Stimulated activated CD4-positive, alpha-beta T cell treated with anti-CD3 and anti-CD28 coated beads, Interleukin-4, amount 100 ng/mL, for 1 hour (primary cell): ENCODE results near the gene PPP1R16B.

Experiments
- DNase-seq: peaks from one replicate; pipeline ENCODE4 v3.0.0-alpha.2; 2020

PPP1R16B gene

DNA sequence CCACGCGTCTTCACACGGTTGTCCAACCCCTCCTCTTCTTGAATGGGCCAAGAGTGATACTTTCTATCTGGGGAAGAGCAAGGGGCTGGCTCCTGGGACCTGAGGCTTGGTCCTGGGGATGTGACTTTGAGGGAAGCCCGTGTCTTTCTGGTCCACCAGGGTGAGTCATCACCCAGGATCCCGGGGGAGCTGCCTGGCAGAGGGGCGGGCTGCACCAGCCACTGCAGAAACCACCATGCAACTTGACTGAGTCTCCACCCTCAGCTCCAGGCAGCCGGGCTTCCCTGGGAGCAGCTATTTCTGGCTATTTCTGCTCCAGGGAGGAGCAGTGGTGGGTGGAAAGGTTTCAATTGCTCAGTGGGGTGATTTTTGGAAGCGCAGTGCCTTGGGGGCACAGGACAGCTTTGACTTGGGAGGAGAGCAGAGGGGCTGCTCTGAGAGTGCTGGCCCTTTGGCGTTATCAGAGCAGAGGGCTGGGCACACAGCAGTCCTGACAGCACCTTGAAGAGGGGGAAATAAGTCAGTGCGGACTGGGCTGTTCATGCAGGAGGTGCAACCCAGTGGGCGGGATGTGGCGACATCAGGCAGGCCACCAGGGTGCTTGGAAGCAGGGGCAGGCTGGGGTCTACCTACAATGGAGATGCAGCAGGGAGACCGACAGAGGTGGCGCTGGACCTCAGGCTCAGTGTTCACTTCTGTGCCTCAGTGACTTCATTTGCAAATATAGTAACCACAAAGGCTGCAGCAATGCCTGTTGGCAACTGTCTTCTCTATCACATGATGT is 75.6 kb downstream of the PPP1R16B start:
- no peak for DNase-seq

DNA sequence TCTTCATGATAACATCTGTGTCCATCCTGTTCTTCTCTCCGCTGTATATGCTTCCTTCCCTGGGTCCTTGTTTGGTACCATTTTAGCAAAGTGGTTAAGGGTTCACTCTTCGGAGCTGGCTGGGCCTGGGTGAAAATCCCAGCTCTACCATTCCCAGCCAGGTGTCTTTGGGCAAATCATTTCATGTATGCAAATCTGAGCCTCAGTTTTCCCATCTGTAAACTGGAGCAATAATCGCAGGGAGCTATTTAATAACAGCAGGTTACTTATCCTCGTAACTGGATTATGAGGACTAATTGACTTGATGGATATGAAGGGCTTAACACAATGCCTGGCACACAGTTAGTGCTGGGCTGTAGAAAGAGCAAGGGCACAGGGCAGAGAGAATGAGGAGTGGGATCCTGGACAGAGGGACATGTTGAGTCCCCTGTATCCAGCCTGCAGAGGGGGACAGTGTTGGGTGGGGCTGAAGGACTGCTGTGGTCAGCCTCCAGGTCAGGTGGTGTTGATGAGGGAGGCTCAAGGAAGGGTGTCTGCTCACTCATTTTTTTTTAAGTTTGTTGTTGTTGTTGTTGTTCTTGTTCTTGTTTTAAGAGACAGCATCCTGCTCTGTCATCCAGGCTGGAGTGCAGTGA is 76.4 kb downstream of the PPP1R16B start:
- DNase-seq, result no peak

DNA sequence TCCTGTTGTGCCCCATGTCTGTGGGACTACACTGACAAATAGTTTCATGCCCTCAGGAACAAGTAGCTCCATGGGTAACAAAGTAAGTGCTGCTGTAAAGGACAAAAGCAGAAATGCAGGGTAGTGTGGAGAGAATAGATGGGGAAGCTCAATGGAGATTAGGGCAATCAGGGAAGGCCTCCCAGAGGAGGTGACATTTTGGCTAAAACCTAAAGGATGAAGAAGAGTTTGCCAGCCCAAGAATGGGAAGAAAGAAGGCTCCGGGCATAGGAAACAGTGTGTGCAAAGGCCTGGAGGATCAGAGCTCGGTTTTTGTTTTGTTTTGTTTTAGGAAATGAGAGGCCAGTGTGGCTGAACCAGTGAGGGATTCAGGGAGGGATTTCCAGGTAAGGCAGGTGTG is 77.1 kb downstream of the PPP1R16B start:
- DNase-seq, result no peak

DNA sequence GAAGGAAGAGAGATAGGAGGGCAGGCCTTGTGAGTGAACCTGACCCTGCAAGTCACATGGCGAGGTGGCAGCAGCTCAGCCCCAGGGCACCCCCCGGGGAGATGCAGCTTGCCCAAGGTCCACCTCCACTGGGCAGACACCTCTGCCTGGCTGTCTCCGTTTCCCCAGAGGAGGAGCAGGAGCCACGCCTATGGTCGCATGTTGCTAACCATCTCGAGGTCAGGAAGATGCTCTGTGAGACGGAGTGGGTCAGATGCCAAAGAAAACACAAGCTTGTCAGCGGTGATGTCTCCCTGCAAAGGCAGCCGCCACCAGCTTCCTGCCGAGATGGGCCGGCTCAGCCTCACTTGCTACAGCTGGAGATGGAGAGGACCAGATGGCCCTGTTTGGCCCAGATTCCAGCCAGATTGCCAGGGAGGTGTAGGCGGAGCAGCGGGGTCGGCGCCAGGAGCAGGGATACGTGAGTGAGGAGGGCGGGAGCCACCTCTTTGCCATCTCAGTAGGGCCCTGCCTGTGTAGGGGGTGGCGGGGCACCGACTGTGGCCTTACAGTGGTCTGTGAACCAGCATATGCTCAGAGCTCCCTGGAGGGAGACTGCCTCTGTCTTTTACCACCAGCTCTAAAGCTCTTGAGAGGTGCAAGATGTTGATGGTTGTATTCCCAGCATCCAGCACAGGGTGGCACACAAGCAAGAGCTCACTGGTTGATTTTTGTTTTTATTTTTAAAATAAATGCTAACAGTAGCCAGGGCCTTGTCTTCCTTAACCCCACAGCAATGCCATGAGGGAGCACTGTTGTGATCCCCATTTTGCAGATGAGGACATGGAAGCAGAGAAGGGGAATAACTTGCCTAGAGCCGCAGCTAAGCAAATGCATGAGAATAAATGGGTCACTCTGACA is 77.8 kb downstream of the PPP1R16B start:
- DNase-seq, result no peak

DNA sequence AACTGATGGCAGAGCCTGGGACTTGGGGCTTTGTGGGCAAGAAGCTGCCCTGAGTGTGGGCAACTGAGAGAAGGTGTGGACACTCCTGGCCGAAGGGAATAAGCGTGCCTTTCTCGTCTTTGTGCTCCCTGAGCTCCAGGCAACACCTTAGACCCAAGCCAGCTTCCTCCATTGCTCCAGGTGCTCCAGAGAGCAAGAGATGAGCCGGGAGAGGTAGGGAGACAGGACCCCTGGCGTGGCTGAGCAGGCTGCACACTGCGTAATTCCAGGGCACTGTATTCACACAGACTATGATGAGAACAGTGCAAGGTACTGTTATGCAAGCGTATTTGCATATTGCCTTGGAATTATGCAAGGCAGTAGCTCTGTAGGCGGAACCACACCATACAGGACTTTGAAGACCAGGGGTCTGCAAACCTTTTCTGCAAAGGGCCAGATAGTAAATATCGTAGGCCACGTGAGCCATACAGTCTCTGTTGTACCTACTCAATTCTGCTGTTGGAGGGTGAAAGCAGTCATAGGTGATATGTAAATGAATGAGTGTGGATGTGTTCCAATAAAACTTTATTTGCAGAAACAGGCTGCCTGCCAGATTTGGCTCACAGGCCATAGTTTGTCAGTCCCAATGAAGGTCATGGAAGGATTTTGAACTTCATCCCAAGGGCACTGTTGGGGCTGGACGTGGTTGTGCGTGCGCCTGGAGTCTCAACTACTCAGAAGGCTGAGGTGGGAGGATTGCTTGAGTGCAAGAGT is 78.7 kb downstream of the PPP1R16B start:
- DNase-seq, result no peak

DNA sequence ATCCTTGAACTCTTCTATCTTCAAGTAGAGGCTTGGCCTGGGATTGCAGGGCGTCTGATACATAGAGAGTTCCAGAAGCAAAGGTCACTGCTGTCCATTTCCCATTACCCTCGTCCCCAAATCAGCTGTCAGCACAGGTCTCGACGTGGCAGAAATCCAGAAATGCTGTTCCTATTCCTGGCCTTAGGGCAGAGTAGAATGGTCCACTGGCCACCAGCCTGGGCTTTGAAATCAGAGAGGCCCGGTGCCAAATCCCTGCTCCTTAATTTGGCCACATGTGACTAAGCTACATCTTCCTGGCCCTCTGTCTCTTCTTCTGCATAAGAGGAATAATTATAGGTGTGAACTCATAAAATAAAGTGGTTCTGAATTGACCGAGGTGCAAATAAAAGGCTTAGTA is 79.9 kb downstream of the PPP1R16B start:
- DNase-seq, result no peak

DNA sequence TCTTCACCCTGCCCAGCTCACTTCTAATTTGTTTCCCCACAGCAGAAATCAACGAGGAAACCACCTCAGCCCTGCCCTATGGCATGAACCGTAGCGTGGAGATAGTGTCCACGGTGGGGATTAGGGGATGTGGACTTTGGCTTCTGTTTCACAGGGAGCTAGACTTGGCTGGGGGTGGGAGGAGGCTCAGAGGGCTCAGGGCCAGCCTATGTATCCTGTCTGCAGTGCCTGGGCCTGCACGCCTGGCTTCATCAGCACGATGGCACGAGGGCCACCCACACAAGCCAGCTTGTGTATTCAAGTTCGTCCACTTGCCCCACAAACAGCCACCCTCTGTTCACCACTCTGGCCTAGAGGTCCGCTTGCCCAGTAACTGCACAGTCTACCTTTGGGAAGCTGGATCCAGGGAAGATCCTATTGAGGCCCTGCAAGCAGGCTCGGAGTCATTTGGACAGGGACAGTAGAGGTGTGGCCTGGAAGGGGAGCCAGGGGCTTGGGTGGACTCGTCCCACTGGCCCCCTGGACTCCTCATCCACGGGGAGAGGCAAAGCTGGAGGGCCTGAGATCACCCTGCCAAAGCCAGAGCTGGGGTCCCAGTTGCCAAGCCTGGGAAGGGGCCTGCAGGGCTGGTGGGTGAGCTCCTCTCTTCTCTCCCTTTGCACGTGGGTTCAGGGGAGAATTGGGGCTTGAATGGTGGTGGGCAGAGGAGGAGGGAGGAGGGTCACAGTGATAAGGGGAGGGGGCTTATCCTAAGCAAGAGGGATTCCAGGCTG is 82.7 kb downstream of the PPP1R16B start:
- no peak for DNase-seq

DNA sequence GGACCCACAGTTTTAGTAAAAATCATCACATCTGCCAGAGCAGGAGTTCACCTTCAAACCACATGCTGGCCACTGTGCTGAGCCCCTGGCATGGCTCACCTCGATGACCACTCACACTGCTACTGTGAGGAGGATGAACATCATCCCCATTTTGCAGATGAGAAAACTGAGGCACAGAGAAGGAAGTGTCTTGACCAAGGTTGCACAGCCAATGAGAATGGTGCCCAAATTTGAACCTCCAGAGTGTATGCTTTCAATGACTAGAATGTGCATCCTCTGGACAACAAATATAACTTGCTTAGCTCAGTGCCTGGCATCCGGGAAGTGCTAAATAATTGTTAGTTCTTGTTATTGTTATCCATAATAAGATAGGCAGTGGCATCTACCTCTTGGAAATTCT is 83.6 kb downstream of the PPP1R16B start:
- DNase-seq, result no peak

DNA sequence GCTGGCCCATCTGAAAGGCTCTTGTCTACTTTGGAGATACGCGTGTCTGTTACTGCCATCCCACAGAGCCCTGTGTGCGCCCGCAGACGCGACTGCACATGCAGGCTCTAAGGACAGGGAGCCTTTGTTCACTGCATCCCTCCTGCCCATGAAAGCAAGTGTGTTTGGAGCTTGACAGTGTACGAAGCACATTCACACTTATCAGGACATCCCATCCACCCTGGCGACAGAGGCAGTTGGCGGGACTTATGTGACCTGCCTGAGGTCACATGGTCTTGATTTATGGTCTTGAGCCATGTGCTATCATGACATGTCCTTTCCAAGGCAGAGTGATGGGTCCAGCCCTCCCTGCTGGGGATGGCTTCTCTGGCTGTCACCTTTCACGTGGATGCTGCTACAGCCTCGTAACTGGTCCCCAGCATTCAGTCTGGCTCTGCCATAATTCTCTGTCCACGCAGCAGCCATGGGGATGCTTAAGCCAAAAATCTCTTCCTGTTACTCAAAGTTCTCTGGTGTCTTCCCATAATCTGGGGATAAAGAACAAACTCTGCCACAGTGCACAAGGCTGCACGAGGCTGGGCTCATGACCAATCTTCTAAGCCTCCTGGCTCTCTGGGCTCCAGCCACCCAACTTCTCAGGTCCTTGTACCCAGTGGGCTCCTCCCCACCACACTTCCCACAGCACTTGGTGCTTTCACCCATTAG is 84.4 kb downstream of the PPP1R16B start:
- DNase-seq, result no peak

DNA sequence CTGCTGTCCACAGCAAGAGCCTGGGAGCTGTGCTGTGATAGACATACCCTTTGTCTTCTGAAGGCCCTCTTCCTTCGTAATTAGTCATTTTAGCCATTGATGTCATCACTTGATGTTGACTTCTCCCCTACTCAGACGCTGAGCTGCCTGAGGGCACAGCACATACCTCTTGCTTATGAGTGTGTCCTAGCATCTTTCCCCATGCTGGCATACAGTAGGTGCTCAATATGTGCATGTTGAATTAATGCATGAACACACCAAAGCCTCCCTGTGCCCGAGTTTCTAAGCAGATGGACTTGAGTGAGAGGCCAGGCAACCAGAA is 85.0 kb downstream of the PPP1R16B start:
- DNase-seq, result no peak

DNA sequence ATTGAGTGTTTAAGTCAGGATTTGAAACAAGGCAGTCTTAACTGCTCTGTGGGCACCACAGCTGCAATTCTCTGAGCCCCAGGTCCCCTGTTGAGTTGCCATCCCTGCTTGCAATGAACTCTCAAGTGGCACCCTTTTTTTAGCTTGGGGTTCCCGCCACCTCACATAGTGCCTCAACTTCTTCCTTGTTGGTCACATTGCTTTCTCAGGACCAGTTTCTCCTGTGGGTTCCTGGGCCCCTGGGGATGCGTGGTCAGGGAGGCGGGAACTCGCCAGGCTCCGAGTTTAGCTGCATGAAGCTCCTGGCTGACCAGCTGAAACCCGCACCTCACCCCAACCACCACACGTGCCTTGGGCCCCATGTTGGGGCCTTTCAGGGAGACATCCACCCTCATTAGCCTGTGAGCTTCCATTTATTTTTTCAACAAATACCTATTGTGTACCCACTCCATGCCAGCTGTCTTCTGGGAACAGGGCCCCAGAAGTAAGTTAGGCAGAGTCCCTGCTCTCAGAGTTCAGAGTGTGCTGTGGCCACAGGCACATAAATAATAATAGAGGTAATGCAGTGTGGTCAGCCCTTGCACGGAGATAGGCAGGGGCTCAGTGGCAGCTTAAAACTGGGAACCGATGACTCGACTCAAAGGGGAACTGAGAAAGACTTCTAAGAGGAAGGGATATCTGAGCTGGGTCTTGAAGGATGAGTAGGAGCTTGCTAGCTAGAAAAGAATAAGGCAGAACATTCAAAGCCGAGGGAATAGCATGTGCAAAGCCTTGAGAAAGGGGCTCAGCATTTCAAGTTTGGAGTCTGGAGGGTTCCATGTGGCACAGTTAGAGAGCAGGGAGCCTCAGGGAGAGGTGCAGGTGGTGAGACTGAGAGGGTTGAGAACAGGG is 86.8 kb downstream of the PPP1R16B start:
- DNase-seq, result no peak

DNA sequence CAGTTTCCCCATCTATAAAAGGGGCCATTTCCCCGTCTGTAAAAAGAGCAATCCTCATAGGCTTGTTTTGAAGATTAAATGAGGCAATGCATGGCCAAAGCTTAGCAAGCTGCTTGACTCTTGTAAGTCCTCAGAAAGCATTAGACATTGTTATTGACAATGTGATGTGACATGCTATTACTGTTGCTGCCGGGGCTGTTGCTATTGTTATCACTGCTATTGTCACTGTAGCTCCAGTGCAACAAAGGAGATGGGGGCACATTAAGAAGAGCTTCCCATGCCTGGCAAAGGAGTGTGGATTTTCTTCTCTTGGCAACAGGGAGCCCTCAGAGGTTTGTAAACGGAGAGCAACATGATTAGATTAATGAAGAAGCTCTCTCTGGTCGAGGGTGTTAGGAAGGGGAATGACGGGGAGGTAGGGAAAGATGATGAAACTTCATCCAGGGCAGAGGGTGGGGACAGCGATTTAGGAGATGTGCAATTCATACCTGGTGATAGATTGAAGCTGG is 87.6 kb downstream of the PPP1R16B start:
- no peak for DNase-seq

DNA sequence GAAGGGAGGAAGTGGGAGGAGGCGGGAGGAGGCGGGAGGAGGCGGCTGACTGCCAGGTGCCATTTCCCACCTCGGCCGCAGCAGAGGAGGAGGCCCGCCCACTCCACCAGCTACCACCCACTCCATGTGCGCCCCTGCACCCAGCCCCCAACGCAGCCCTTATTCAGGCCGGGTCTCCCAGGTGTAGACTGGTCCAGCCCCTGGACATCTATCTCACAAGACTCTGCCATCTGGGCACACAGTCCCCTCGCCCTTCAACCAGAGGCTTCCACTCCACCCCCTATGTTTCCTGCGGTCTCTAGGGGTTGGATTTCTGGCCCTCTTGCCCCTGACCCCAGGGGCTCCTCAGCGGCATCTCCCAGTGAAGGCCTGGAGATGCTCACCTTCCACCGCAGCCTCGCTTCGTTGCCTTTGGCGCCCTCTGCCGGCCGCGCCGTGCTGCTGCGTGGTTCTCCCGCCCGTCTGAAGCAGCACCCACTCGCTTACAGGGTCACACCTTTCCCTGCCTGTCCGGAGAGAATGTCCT is 88.1 kb downstream of the PPP1R16B start:
- DNase-seq, result peak; percentile 83

DNA sequence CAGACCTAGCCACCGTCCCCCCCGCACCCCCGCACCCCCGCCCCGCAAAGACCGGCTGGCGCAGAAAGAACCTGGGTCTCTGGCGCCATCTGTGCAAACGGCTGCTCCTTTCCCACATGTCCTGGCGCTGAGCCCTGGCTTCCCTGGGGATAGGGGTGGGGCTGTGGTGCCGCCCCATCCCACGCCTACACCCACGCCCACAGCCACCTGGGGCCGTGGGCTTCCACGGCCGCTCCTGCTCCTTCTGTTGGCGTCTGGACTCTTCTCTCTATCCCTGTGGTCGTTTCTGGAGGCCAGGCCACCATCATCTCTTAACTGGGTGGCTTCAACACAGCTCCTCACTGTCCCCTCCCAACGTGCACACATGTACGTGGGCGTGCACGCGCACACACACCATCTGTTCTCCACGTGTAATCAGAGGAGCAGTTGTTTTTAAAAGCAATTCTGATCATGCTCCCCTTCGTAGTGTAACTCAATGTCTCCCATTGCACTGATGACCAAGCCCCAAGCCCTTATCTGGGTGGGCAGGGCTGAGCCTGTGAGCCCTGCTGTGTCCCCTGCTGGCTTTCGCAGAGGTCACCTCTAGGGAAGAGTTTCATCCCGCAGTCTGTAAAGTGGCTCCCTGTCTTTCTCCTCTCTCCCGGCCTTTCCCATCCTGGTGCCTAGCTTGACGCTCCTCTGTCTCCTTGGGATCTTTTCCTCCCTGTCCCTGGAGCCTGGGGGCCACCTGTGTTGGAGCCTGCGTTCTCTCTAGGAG is 88.8 kb downstream of the PPP1R16B start:
- DNase-seq, result no peak

DNA sequence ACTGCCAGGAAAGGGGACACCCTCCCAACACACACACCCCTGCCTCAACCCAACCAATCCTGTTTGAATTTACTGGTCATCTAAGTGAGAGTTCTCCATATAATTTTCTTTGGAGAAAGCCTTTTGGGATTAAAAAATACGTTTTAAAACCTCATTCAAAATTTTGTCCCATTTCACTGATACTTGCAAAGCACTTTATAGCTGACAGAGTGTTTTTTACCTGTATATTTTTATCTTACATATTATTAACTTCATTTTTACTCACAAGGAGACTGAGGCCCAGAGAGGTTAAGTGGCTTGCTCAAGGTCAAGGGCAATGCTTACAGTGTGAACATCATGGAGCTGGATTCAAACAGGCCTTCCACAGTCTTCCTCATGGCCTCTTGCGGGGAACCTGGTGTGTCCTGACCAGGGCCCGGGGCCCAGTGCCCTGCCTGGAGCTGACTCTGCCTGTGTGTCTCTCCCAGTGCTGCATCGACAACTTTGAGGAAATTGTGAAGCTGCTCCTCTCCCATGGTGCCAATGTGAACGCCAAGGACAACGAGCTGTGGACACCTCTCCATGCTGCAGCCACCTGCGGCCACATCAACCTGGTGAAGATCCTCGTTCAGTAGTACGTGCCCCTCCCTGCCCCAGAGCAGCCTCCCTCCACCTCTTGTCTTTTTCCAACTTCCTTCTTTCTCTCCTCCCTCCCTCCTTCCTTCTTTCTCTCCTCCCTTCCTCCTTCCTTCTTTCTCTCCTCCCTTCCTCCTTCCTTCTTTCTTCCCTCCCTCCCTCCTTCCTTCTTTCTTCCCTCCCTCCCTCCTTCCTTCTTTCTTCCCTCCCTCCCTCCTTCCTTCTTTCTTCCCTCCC is 89.8 kb downstream of the PPP1R16B start:
- DNase-seq, result no peak

DNA sequence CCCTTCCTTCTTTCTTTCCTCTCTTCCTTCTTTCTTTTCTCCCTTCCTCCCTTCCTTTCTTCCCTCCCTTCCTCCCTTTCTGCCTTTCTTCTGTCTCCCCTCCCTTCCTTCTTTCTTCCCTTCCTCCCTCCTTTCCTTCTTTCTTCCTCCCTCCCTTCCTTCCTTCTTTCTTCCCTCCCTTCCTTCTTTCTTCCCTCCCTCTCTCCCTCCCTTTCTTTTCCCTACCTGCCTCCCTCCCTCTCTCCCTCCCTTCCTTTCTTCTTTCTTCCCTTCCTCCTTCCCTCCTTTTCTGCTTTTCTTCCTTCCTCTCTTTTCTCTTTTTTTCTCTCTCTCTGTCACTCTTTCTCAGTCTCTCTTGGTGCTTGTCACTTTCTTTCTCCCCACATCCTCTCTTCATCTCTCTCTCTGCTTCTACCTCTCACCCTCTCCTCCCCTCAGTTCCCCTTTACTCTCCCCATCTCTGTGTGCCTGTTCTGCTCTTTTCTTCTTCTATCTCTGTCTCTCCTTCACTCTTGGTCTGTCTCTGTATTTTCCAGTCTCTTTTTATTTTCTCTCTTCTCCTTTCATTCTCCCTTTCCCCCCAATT is 90.6 kb downstream of the PPP1R16B start:
- DNase-seq, result no peak

DNA sequence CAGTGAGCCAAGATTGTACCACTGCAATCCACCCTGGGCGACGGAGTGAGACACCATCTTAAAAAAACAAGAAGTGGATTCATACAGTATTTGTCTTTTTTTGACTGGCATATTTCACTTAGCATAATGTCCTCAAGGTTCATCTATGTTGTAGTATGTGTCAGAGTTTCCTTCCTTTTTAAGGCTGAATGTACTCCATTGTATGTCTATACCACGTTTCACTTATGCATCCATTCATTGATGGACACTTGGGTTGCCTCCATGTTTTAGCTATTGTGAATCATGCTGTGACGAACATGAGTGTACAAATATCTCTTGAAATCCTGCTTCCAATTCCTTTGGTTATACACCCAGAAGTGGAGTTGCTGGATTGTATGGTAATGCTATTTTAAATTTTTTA is 91.8 kb downstream of the PPP1R16B start:
- no peak for DNase-seq

DNA sequence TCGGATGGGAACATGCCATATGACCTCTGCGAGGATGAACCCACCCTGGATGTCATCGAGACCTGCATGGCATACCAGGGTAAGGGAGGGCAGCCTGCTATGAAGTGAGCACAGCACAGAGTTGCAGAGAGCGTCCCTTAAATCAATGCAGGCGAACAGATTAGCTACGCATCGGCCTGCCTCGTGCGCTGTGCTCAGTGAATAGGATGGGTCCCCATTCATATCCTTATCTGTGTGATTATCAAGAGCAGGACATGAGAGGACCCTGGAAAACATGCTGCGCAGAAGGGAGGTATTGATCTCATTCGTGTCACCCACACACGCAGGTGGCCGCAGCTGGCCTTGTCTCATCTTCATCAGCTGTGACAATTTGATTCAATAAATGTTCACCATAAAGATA is 95.1 kb downstream of the PPP1R16B start:
- DNase-seq, result no peak
